Hepatocyte (in vitro differentiated cells): ENCODE results near the gene BCAS3. TPM values are rescaled to one million over a fixed set of nuclear protein-coding genes. Genes with fewer than 3 reads are reported as not detected.

Source experiments
- DNase-seq: peaks from one replicate; pipeline ENCODE4 v3.0.0-alpha.2; 2016; ENCODE audit warnings: low spot score
- H2AFZ ChIP-seq: fragments of 200-600 bp; sonication (generic); 2 replicates; pipeline ENCODE4 v1.6.0; 2016; ENCODE audit warnings: antibody characterized with exemption, mild to moderate bottlenecking
- H3K27ac ChIP-seq: fragments of 200-600 bp; sonication (generic); 2 replicates; pipeline ENCODE4 v1.5.1; 2016; ENCODE audit warnings: mild to moderate bottlenecking
- H3K27me3 ChIP-seq: fragments of 200-600 bp; sonication (generic); 2 replicates; pipeline ENCODE4 v1.6.1; 2016
- H3K36me3 ChIP-seq: fragments of 200-600 bp; sonication (generic); replicated peaks from 2 replicates; pipeline ENCODE4 v1.5.1; 2016; ENCODE audit warnings: low read depth; ENCODE audit not compliant: insufficient read depth
- H3K4me1 ChIP-seq: fragments of 200-600 bp; sonication (generic); 2 replicates; pipeline ENCODE4 v1.5.1; 2016; ENCODE audit warnings: mild to moderate bottlenecking, moderate library complexity; ENCODE audit not compliant: insufficient read depth
- H3K4me2 ChIP-seq: fragments of 200-600 bp; sonication (generic); 2 replicates; pipeline ENCODE4 v1.6.0; 2016
- H3K4me3 ChIP-seq: fragments of 200-600 bp; sonication (generic); 2 replicates; pipeline ENCODE4 v1.5.1; 2016; ENCODE audit warnings: mild to moderate bottlenecking
- H3K79me2 ChIP-seq: fragments of 200-600 bp; sonication (generic); 2 replicates; pipeline ENCODE4 v1.6.0; 2017; ENCODE audit warnings: mild to moderate bottlenecking
- H3K9me2 ChIP-seq: fragments of 200-600 bp; sonication (generic); replicated peaks from 2 replicates; pipeline ENCODE4 v1.6.0; 2017; ENCODE audit warnings: mild to moderate bottlenecking; ENCODE audit not compliant: insufficient read depth
- H3K9me3 ChIP-seq: fragments of 200-600 bp; sonication (generic); 2 replicates; pipeline ENCODE4 v1.5.1; 2016; ENCODE audit warnings: low read depth, mild to moderate bottlenecking
- H4K20me1 ChIP-seq: fragments of 200-600 bp; sonication (generic); 2 replicates; pipeline ENCODE4 v1.6.0; 2016; ENCODE audit warnings: mild to moderate bottlenecking; ENCODE audit not compliant: insufficient read depth, poor library complexity, severe bottlenecking
- EZH2 ChIP-seq: fragments of 200-600 bp; sonication (generic); IDR thresholded peaks from 2 replicates; pipeline ENCODE4 v1.6.1; 2016; ENCODE audit warnings: antibody characterized with exemption, mild to moderate bottlenecking, borderline replicate concordance
- EZH2phosphoT487 ChIP-seq: fragments of 200-600 bp; sonication (generic); IDR thresholded peaks from one replicate; pipeline ENCODE4 v1.6.1; 2018; ENCODE audit warnings: antibody characterized with exemption, mild to moderate bottlenecking, low read depth, moderate library complexity; ENCODE audit not compliant: unreplicated experiment, severe bottlenecking
- WGBS: methylation state at CpG from one replicate; pipeline ENCODE4 v1.1.6; 2016; ENCODE audit warnings: low lambda C conversion rate; ENCODE audit errors: missing lambda C conversion rate; 5-methylcytosine and 5-hydroxymethylcytosine counted together
- polyA plus RNA-seq: library from polyadenylated mRNA; unstranded; fragments of >200 nt; fragmentation: Nextera tagmentation; extraction: Ambion mirVana; gene quantifications from 2 replicates; pipeline ENCODE4 v1.2.1, GENCODE V29; 2016
- total RNA-seq: library from RNA; depleted of rRNA; stranded (reverse); fragments of >200 nt; gene quantifications from 2 replicates; pipeline ENCODE4 v1.2.3, GENCODE V29; 2014
- TF ChIP-seq, protein P1 (sequence below): fragments of 200-600 bp; sonication (generic); IDR thresholded peaks from 2 replicates; pipeline ENCODE4 v1.5.1; 2016; ENCODE audit warnings: antibody characterized with exemption, mild to moderate bottlenecking; ENCODE audit not compliant: poor library complexity

BCAS3 gene
- total and polyA plus RNA-seq, 2 experiments from 2014 or later = 16.5 to 58.8 TPM

- no peaks in the 10 kb centered on the region for H4K20me1 ChIP-seq
- H3K9me3 ChIP-seq = no peaks in the 10 kb centered on the region
- no peak overlapping the region for H3K4me2 ChIP-seq
- H3K9me2 ChIP-seq = no peaks in the 10 kb centered on the region
- H3K4me1 ChIP-seq = peaks cover 1% of the 10 kb centered on the region
- H3K27me3 ChIP-seq = no peaks in the 10 kb centered on the region
- WGBS = 91% methylated on average over 8 of the region's 8 CpGs
- no peak for TF ChIP-seq EZH2phosphoT487
- no peak for TF ChIP-seq EZH2
- TF ChIP-seq, protein P1, sequence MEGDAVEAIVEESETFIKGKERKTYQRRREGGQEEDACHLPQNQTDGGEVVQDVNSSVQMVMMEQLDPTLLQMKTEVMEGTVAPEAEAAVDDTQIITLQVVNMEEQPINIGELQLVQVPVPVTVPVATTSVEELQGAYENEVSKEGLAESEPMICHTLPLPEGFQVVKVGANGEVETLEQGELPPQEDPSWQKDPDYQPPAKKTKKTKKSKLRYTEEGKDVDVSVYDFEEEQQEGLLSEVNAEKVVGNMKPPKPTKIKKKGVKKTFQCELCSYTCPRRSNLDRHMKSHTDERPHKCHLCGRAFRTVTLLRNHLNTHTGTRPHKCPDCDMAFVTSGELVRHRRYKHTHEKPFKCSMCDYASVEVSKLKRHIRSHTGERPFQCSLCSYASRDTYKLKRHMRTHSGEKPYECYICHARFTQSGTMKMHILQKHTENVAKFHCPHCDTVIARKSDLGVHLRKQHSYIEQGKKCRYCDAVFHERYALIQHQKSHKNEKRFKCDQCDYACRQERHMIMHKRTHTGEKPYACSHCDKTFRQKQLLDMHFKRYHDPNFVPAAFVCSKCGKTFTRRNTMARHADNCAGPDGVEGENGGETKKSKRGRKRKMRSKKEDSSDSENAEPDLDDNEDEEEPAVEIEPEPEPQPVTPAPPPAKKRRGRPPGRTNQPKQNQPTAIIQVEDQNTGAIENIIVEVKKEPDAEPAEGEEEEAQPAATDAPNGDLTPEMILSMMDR = no peak
- H3K27ac ChIP-seq = no peak overlapping the region
- no peaks in the 10 kb centered on the region for H3K36me3 ChIP-seq
- no peak for DNase-seq
- H2AFZ ChIP-seq = no peak overlapping the region
- no peak overlapping the region for H3K4me3 ChIP-seq
- peaks cover 1% of the 10 kb centered on the region for H3K79me2 ChIP-seq
Measured at GRCh38 chr17:61419496-61420046, 741.9 kb downstream of the BCAS3 start.

GRCh38 chr17:61420052-61420451, 742.4 kb downstream of the BCAS3 start:
- Histone ChIP-seq H3K4me3 (no peak overlapping the region), H3K27ac (no peak overlapping the region), H3K27me3 (no peaks in the 10 kb centered on the region), H3K4me2 (no peak overlapping the region), H3K36me3 (no peaks in the 10 kb centered on the region), H3K9me3 (no peaks in the 10 kb centered on the region), H4K20me1 (no peaks in the 10 kb centered on the region), H3K79me2 (no peaks in the 10 kb centered on the region), H3K4me1 (no peaks in the 10 kb centered on the region), H3K9me2 (no peaks in the 10 kb centered on the region), H2AFZ (no peak overlapping the region)
- DNase-seq = no peak
- 75% methylated on average over 4 of the region's 4 CpGs for WGBS
- TF ChIP-seq, protein P1 = no peak
- TF ChIP-seq EZH2 (no peak), EZH2phosphoT487 (no peak)

- Histone ChIP-seq H3K4me1 (no peaks in the 10 kb centered on the region), H3K27me3 (no peaks in the 10 kb centered on the region), H3K4me2 (no peak overlapping the region), H3K4me3 (no peak overlapping the region), H3K9me3 (no peaks in the 10 kb centered on the region), H3K27ac (no peak overlapping the region), H2AFZ (no peak overlapping the region), H3K36me3 (no peaks in the 10 kb centered on the region), H4K20me1 (no peaks in the 10 kb centered on the region), H3K9me2 (no peaks in the 10 kb centered on the region), H3K79me2 (no peaks in the 10 kb centered on the region)
- TF ChIP-seq, protein P1 = no peak
- no peak for TF ChIP-seq EZH2phosphoT487
- no peak for TF ChIP-seq EZH2
- DNase-seq = no peak
- WGBS = 75% methylated on average over 4 of the region's 4 CpGs
Measured at GRCh38 chr17:61420745-61421398, 743.2 kb downstream of the BCAS3 start.
